DND-41 (cell line): ENCODE measurements around the gene FBXL20.

Experiments
- EZH2 ChIP-seq: IDR thresholded peaks from 3 replicates; pipeline ENCODE4 v1.6.1; 2012; ENCODE audit warnings: borderline replicate concordance, low read depth, mild to moderate bottlenecking, moderate library complexity, low read length, inconsistent platforms; ENCODE audit not compliant: severe bottlenecking
- TF ChIP-seq, protein P1 (sequence below): IDR thresholded peaks from 2 replicates; pipeline ENCODE4 v1.5.1; 2012; ENCODE audit warnings: borderline replicate concordance, low read length, moderate library complexity, mild to moderate bottlenecking; ENCODE audit not compliant: poor library complexity, severe bottlenecking; ENCODE audit errors: extremely low read depth

DNA sequence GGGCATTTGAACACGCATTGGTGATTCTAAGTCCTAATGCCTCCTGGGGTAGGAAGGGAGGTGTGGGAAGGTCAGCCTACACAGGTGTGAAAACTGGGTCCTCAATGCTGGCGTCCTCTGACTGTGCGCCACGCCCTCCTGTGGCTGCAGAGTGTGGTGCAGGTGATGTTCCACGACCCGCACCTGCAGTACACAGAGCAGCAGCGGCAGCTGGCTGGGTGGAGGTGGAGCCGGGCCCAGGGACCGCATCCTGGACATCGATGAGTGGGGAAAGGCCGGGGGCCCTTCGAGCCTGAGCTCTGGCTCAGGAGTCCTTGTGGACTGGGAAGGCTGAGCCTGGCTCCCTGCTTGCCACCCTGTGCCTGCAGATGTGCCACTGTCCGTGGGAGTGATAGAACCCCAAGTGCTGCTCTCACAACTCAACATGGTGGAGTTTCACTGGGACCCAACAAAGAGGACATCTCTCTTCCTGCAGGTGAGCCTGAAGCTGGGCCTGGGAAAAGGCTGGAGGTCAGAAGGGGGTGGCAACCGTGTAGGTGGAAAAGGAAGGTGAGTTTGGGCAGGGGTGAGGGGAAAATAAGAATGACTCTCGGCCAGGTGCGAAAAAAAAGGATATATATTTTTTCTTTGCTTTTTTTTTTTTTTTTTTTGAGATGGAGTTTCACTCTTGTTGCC lies 161.6 kb downstream of the FBXL20 start:
- TF ChIP-seq, protein P1, sequence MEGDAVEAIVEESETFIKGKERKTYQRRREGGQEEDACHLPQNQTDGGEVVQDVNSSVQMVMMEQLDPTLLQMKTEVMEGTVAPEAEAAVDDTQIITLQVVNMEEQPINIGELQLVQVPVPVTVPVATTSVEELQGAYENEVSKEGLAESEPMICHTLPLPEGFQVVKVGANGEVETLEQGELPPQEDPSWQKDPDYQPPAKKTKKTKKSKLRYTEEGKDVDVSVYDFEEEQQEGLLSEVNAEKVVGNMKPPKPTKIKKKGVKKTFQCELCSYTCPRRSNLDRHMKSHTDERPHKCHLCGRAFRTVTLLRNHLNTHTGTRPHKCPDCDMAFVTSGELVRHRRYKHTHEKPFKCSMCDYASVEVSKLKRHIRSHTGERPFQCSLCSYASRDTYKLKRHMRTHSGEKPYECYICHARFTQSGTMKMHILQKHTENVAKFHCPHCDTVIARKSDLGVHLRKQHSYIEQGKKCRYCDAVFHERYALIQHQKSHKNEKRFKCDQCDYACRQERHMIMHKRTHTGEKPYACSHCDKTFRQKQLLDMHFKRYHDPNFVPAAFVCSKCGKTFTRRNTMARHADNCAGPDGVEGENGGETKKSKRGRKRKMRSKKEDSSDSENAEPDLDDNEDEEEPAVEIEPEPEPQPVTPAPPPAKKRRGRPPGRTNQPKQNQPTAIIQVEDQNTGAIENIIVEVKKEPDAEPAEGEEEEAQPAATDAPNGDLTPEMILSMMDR: peak; percentile 66
- TF ChIP-seq EZH2: no peak
